Measurements from ENCODE around the gene PRKCA.

DNA sequence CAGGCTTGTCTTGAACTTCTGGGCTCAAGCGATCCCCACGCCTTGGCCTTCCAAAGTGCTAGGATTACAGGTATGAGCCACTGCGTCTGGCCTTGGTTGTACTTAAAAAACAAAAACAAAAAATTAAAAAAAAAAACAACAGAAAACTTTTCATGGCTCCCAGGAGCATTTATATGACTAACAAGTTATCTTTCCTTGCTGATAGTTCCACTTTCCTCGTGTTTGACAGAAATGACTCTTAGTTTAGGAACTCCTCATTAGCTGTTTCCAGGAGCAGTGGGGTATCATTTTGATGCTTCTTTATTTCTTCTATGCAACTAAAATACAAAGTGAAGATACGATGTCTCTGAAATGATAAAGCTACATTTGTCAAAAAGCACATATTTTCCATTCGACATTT, 165.4 kb downstream of the PRKCA start:
- no peak for TF ChIP-seq ZNF121 (CRISPR knock-in tag; IDR thresholded peaks at IDR 0.05)
- TF ChIP-seq, protein P1, sequence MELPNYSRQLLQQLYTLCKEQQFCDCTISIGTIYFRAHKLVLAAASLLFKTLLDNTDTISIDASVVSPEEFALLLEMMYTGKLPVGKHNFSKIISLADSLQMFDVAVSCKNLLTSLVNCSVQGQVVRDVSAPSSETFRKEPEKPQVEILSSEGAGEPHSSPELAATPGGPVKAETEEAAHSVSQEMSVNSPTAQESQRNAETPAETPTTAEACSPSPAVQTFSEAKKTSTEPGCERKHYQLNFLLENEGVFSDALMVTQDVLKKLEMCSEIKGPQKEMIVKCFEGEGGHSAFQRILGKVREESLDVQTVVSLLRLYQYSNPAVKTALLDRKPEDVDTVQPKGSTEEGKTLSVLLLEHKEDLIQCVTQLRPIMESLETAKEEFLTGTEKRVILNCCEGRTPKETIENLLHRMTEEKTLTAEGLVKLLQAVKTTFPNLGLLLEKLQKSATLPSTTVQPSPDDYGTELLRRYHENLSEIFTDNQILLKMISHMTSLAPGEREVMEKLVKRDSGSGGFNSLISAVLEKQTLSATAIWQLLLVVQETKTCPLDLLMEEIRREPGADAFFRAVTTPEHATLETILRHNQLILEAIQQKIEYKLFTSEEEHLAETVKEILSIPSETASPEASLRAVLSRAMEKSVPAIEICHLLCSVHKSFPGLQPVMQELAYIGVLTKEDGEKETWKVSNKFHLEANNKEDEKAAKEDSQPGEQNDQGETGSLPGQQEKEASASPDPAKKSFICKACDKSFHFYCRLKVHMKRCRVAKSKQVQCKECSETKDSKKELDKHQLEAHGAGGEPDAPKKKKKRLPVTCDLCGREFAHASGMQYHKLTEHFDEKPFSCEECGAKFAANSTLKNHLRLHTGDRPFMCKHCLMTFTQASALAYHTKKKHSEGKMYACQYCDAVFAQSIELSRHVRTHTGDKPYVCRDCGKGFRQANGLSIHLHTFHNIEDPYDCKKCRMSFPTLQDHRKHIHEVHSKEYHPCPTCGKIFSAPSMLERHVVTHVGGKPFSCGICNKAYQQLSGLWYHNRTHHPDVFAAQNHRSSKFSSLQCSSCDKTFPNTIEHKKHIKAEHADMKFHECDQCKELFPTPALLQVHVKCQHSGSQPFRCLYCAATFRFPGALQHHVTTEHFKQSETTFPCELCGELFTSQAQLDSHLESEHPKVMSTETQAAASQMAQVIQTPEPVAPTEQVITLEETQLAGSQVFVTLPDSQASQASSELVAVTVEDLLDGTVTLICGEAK (IDR thresholded peaks at IDR 0.05) = no peak
- TF ChIP-seq, protein P1 (CRISPR knock-in tag; IDR thresholded peaks at IDR 0.05) = no peak
- TF ChIP-seq CEBPB (IDR thresholded peaks at IDR 0.05; ENCODE audit: borderline replicate concordance, low read depth, low read length) = no peak
- TF ChIP-seq DR1 (CRISPR knock-in tag; IDR thresholded peaks at IDR 0.05) = no peak
- no peak for TF ChIP-seq FOXM1 (CRISPR knock-in tag; IDR thresholded peaks at IDR 0.05)

Measured in HepG2 (cell line).